Peyer's patch (tissue), 4 donors: Measurements from ENCODE around the gene PSMG1.

Source experiments
- CTCF ChIP-seq, 6 experiments: fragments of 450-650 bp in 4 of 6; fragments of 200-600 bp in 2 of 6; sonication (generic) in 1 of 6; IDR thresholded peaks; one replicate each; pipeline ENCODE4 v1.5.1; 2017 to 2019; ENCODE audit warnings: antibody characterized with exemption in 6 of 6, mild to moderate bottlenecking in 3 of 6, moderate library complexity in 1 of 6
- POLR2A ChIP-seq, 2 donors: fragments of 450-650 bp; IDR thresholded peaks; one replicate each; pipeline ENCODE4 v1.5.1; 2017; ENCODE audit warnings: antibody characterized with exemption in 2 of 2, mild to moderate bottlenecking in 2 of 2, moderate library complexity in 2 of 2

- TF ChIP-seq CTCF (IDR thresholded peaks at IDR 0.05): no peak
- TF ChIP-seq POLR2A (IDR thresholded peaks at IDR 0.05): no peak
Measured at GRCh38 chr21:39196838-39197237, 13.6 kb upstream of the PSMG1 start.
